Endothelial cell of umbilical vein (primary cell): ENCODE results near the gene SIRT2.

Experiments
- CTCF ChIP-seq, 2 donors: IDR thresholded peaks; 1 replicate in 1 of 2; 2 replicates in 1 of 2; pipeline ENCODE4 v1.5.1; 2011; ENCODE audit warnings: low read length in 2 of 2, mild to moderate bottlenecking in 2 of 2, moderate library complexity in 2 of 2, control low read depth in 1 of 2, inconsistent platforms in 1 of 2, low read depth in 1 of 2; ENCODE audit not compliant: insufficient read depth in 1 of 2; ENCODE audit errors: extremely low read depth in 1 of 2
- JUN ChIP-seq: IDR thresholded peaks from 2 replicates; pipeline ENCODE4 v1.6.1; 2011; ENCODE audit warnings: borderline replicate concordance, low read depth; ENCODE audit not compliant: insufficient read length, insufficient read depth
- POLR2A ChIP-seq: IDR thresholded peaks from 2 replicates; pipeline ENCODE4 v1.6.1; 2012; ENCODE audit warnings: low read depth, mild to moderate bottlenecking, control low read depth, low read length
- POLR2AphosphoS5 ChIP-seq: IDR thresholded peaks from 2 replicates; pipeline ENCODE4 v1.6.1; 2012; ENCODE audit warnings: low read depth, mild to moderate bottlenecking, control low read depth, low read length, moderate library complexity; ENCODE audit not compliant: insufficient read depth

GRCh38 chr19:38861368-38861767 lies 38.0 kb downstream of the SIRT2 start:
- TF ChIP-seq CTCF (IDR thresholded peaks at IDR 0.05; ENCODE audit: extremely low read depth in 1 of 2, insufficient read depth in 1 of 2, low read depth in 1 of 2, low read length in 2 of 2) (no peak), POLR2A (no peak), POLR2AphosphoS5 (no peak), JUN (no peak)
